ENCODE data around the gene HMGB2.

DNA sequence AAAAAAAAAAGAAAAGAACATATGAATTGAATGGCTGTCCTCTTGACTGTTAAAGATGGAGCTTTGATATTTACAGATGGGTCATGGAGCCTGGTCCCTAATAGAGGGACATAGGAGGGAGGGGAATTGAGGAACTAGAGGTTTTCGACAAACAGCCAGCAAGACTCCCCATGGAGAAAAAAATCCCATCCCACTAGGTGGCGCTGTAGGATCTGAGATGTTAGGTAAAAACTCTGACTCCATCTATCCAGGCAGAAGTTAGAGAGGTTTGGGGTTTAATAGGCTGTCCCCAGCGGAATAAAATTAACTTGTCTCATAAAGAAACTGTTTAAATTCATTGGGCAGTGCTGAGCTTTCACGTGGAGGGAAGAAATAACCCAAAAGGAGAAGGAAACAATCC is 45.9 kb downstream of the HMGB2 start:
- TF ChIP-seq, protein P1, sequence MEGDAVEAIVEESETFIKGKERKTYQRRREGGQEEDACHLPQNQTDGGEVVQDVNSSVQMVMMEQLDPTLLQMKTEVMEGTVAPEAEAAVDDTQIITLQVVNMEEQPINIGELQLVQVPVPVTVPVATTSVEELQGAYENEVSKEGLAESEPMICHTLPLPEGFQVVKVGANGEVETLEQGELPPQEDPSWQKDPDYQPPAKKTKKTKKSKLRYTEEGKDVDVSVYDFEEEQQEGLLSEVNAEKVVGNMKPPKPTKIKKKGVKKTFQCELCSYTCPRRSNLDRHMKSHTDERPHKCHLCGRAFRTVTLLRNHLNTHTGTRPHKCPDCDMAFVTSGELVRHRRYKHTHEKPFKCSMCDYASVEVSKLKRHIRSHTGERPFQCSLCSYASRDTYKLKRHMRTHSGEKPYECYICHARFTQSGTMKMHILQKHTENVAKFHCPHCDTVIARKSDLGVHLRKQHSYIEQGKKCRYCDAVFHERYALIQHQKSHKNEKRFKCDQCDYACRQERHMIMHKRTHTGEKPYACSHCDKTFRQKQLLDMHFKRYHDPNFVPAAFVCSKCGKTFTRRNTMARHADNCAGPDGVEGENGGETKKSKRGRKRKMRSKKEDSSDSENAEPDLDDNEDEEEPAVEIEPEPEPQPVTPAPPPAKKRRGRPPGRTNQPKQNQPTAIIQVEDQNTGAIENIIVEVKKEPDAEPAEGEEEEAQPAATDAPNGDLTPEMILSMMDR (IDR thresholded peaks at IDR 0.05; ENCODE audit: low read depth, low read length, poor library complexity, severe bottlenecking), result peak; percentile 77
- TF ChIP-seq EZH2phosphoT487 (IDR thresholded peaks at IDR 0.05; ENCODE audit: borderline replicate concordance, low read length), result no peak
